DOHH2 (cell line): Measurements from ENCODE around the gene CDC25B.
A peak's percentile ranks its signal among the peaks of the same experiment; 100 is the strongest.

Source experiments
- H3F3A ChIP-seq: fragments of 200-600 bp; sonication (generic), shearing (Covaris generic); 2 replicates; pipeline ENCODE4 v1.6.0; 2016; ENCODE audit warnings: antibody characterized with exemption, mild to moderate bottlenecking; ENCODE audit not compliant: control insufficient read depth, insufficient read depth
- H3K27ac ChIP-seq: fragments of 200-600 bp; sonication (generic); 2 replicates; pipeline ENCODE4 v1.5.1; 2014; ENCODE audit warnings: low read depth, mild to moderate bottlenecking, low read length, moderate library complexity
- H3K27me3 ChIP-seq: fragments of 200-600 bp; sonication (generic); 2 replicates; pipeline ENCODE4 v1.6.1; 2014; ENCODE audit warnings: mild to moderate bottlenecking, low read length, mixed read lengths; ENCODE audit not compliant: control insufficient read depth
- H3K36me3 ChIP-seq: fragments of 200-600 bp; sonication (generic); 2 replicates; pipeline ENCODE4 v1.6.1; 2014; ENCODE audit warnings: mild to moderate bottlenecking, low read length, moderate library complexity, mixed read lengths; ENCODE audit not compliant: control insufficient read depth
- H3K4me1 ChIP-seq: fragments of 200-600 bp; sonication (generic); 2 replicates; pipeline ENCODE4 v1.6.1; 2014; ENCODE audit warnings: mild to moderate bottlenecking, low read length, mixed read lengths; ENCODE audit not compliant: control insufficient read depth
- H3K4me2 ChIP-seq: fragments of 200-600 bp; sonication (generic); 2 replicates; pipeline ENCODE4 v1.6.0; 2014; ENCODE audit warnings: mild to moderate bottlenecking, low read length, moderate library complexity
- H3K4me3 ChIP-seq: fragments of 200-600 bp; sonication (generic); 2 replicates; pipeline ENCODE4 v1.5.1; 2014; ENCODE audit warnings: mild to moderate bottlenecking, low read length, mixed read lengths
- H3K79me2 ChIP-seq: fragments of 200-600 bp; sonication (generic); 2 replicates; pipeline ENCODE4 v1.6.1; 2014; ENCODE audit warnings: mild to moderate bottlenecking, low read length, mixed read lengths; ENCODE audit not compliant: control insufficient read depth
- H3K9me2 ChIP-seq: fragments of 200-600 bp; sonication (generic); replicated peaks from 2 replicates; pipeline ENCODE4 v1.6.1; 2014; ENCODE audit warnings: mild to moderate bottlenecking, low read length, mixed read lengths; ENCODE audit not compliant: control insufficient read depth
- H3K9me3 ChIP-seq: fragments of 200-600 bp; sonication (generic); 2 replicates; pipeline ENCODE4 v1.6.1; 2014; ENCODE audit warnings: antibody characterized with exemption, low read length, mixed read lengths; ENCODE audit not compliant: control insufficient read depth, insufficient read depth
- H4K20me1 ChIP-seq: fragments of 200-600 bp; sonication (generic); 2 replicates; pipeline ENCODE4 v1.6.0; 2014; ENCODE audit warnings: low read depth, mild to moderate bottlenecking, antibody characterized with exemption, low read length, moderate library complexity; ENCODE audit not compliant: control insufficient read depth, insufficient read depth
- EZH2phosphoT487 ChIP-seq: fragments of 200-600 bp; sonication (generic); IDR thresholded peaks from 2 replicates; pipeline ENCODE4 v1.6.1; 2017; ENCODE audit warnings: borderline replicate concordance, mild to moderate bottlenecking, antibody characterized with exemption, low read length, moderate library complexity, mixed read lengths
- TF ChIP-seq, protein P1 (sequence below): fragments of 200-600 bp; sonication (generic); IDR thresholded peaks from one replicate; pipeline ENCODE4 v1.5.1; 2014; ENCODE audit warnings: antibody characterized with exemption, mild to moderate bottlenecking, low read depth, low read length; ENCODE audit not compliant: poor library complexity, severe bottlenecking

CDC25B gene

DNA sequence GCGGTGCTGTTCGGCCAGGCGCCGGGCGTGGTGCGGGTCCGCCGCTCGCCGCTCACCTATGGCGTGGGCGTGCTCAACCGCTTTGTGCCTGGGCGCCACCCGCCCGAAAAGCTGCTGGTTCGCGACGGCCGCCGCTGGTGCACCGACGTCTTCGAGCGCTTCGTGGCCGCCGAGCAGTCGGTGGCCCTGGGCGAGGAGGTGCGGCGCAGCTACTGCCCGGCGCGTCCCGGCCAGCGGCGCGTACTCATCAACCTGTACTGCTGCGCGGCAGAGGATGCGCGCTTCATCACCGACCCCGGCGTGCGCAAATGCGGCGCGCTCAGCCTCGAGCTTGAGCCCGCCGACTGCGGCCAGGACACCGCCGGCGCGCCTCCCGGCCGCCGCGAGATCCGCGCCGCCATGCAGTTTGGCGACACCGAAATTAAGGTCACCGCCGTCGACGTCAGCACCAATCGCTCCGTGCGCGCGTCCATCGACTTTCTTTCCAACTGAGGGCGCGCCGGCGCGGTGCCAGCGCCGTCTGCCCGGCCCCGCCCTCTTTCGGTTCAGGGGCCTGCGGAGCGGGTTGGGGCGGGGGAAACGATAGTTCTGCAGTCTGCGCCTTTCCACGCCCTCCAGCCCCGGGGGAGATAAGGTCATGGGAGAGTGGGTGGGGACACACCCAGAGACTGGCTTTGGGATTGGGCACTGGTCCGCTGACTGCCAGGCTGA is 44.3 kb upstream of the CDC25B start:
- no peaks in the 10 kb centered on the region for H3K9me3 ChIP-seq
- H3K4me1 ChIP-seq: no peaks in the 10 kb centered on the region
- no peak overlapping the region for H3K27ac ChIP-seq
- no peaks in the 10 kb centered on the region for H3K9me2 ChIP-seq
- TF ChIP-seq, protein P1, sequence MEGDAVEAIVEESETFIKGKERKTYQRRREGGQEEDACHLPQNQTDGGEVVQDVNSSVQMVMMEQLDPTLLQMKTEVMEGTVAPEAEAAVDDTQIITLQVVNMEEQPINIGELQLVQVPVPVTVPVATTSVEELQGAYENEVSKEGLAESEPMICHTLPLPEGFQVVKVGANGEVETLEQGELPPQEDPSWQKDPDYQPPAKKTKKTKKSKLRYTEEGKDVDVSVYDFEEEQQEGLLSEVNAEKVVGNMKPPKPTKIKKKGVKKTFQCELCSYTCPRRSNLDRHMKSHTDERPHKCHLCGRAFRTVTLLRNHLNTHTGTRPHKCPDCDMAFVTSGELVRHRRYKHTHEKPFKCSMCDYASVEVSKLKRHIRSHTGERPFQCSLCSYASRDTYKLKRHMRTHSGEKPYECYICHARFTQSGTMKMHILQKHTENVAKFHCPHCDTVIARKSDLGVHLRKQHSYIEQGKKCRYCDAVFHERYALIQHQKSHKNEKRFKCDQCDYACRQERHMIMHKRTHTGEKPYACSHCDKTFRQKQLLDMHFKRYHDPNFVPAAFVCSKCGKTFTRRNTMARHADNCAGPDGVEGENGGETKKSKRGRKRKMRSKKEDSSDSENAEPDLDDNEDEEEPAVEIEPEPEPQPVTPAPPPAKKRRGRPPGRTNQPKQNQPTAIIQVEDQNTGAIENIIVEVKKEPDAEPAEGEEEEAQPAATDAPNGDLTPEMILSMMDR: no peak
- no peak for TF ChIP-seq EZH2phosphoT487
- no peaks in the 10 kb centered on the region for H4K20me1 ChIP-seq
- H3K4me2 ChIP-seq: no peak overlapping the region
- no peaks in the 10 kb centered on the region for H3K79me2 ChIP-seq
- H3K4me3 ChIP-seq: no peak overlapping the region
- peaks cover 5% of the 10 kb centered on the region; the same call in 1 of the 2 replicates for H3K36me3 ChIP-seq
- H3F3A ChIP-seq: no peaks in the 10 kb centered on the region
- H3K27me3 ChIP-seq: no peaks in the 10 kb centered on the region

DNA sequence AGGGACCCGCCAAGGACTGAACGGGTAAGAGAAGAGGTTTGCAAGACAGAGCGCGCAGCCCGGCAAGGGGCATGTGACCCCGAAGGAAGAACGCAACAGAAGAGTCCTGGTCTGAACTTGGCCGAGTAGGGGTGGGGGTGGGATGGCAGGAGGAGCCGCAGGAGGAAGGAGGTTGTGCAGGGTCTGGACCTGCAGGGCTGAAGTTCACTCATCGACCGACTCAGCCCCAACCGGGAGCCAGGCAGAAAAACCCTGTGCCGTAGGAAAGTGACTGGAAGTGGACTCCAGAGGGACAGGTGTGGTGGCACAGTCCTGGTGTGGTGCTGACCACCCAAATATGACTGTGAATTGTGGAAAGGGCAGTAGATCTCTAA is 43.7 kb upstream of the CDC25B start:
- H3K27me3 ChIP-seq: no peaks in the 10 kb centered on the region

DNA sequence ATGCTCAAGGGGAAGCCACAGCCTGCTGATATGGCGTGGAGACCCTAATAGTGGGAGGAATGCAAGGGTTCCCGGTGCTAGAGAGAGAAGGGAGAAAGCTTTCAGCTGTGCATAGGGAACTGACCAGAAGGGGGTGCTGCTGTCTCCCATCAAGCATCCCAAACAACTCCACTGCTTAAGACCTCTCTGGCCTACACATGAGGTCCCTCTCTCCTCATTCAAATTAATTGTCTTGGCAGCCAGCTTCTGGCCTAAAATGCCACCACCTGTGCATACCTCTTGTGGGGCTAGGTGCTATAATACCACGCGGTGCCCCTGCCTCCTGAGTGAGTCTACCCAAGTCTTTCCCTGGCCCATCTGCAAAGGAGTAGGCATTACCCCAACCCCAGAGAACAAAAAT is 43.0 kb upstream of the CDC25B start:
- H4K20me1 ChIP-seq: no peaks in the 10 kb centered on the region
- peaks cover 10% of the 10 kb centered on the region for H3K36me3 ChIP-seq
- H3K4me3 ChIP-seq: no peak overlapping the region
- H3K4me1 ChIP-seq: no peaks in the 10 kb centered on the region
- no peak overlapping the region for H3K27ac ChIP-seq
- no peaks in the 10 kb centered on the region for H3K79me2 ChIP-seq
- TF ChIP-seq EZH2phosphoT487: no peak
- TF ChIP-seq, protein P1: peak; percentile 89
- H3K4me2 ChIP-seq: no peak overlapping the region
- no peaks in the 10 kb centered on the region for H3K9me3 ChIP-seq
- H3K9me2 ChIP-seq: no peaks in the 10 kb centered on the region
- H3K27me3 ChIP-seq: no peaks in the 10 kb centered on the region
- no peaks in the 10 kb centered on the region for H3F3A ChIP-seq

More for the DNA sequence above, 43.7 kb upstream of the CDC25B start:
- TF ChIP-seq, protein P1: no peak
- TF ChIP-seq EZH2phosphoT487: no peak
- Histone ChIP-seq H4K20me1 (no peaks in the 10 kb centered on the region), H3K4me2 (no peak overlapping the region), H3K27ac (no peak overlapping the region), H3K79me2 (no peaks in the 10 kb centered on the region), H3K9me2 (no peaks in the 10 kb centered on the region), H3K36me3 (peaks cover 5% of the 10 kb centered on the region; the same call in 1 of the 2 replicates), H3F3A (no peaks in the 10 kb centered on the region), H3K4me1 (no peaks in the 10 kb centered on the region), H3K9me3 (no peaks in the 10 kb centered on the region), H3K4me3 (no peak overlapping the region)
